Measurements from ENCODE around the gene UVRAG. TPM values are rescaled to one million over a fixed set of nuclear protein-coding genes. Genes with fewer than 3 reads are reported as not detected.

Gene UVRAG
- total and polyA plus RNA-seq, 2 of the 13 experiments (the other 11 are each of a cell fraction or from before 2014, with no cell fraction given) = 9.7 to 17.3 TPM

- TF ChIP-seq ZNF260 (CRISPR knock-in tag; IDR thresholded peaks at IDR 0.05; ENCODE audit: borderline replicate concordance, low read depth) (no peak), BRD4 (CRISPR knock-in tag; IDR thresholded peaks at IDR 0.05) (no peak), HOXA3 (CRISPR knock-in tag; IDR thresholded peaks at IDR 0.05) (no peak; the same call in 1 of the 2 replicates), CENPT (CRISPR knock-in tag; IDR thresholded peaks at IDR 0.05; ENCODE audit: low read depth) (no peak), ZSCAN20 (CRISPR knock-in tag; IDR thresholded peaks at IDR 0.05; ENCODE audit: borderline replicate concordance) (no peak), ZNF143 (CRISPR knock-in tag; IDR thresholded peaks at IDR 0.05) (no peak), NONO (IDR thresholded peaks at IDR 0.05) (no peak), NONO (CRISPR knock-in tag; conservative IDR thresholded peaks at IDR 0.05) (no peak), EED (CRISPR knock-in tag; IDR thresholded peaks at IDR 0.05) (no peak), PHF21A (CRISPR knock-in tag; IDR thresholded peaks at IDR 0.05) (peak; percentile 63), ZNF607 (CRISPR knock-in tag; IDR thresholded peaks at IDR 0.05; ENCODE audit: borderline replicate concordance) (no peak), ZNF563 (CRISPR knock-in tag; IDR thresholded peaks at IDR 0.05) (no peak), THYN1 (CRISPR knock-in tag; IDR thresholded peaks at IDR 0.05; ENCODE audit: borderline replicate concordance, low read depth) (no peak), PAX8 (CRISPR knock-in tag; IDR thresholded peaks at IDR 0.05; ENCODE audit: borderline replicate concordance) (no peak), TAF1 (CRISPR knock-in tag; IDR thresholded peaks at IDR 0.05) (no peak), HDAC1 (CRISPR knock-in tag; IDR thresholded peaks at IDR 0.05) (no peak), TFDP2 (CRISPR knock-in tag; IDR thresholded peaks at IDR 0.05) (no peak), JUNB (CRISPR knock-in tag; IDR thresholded peaks at IDR 0.05; ENCODE audit: borderline replicate concordance) (peak; percentile 89), ZNF614 (CRISPR knock-in tag; IDR thresholded peaks at IDR 0.05; ENCODE audit: borderline replicate concordance) (no peak), ZNF713 (CRISPR knock-in tag; IDR thresholded peaks at IDR 0.05) (no peak)
- TF ChIP-seq, protein P1, sequence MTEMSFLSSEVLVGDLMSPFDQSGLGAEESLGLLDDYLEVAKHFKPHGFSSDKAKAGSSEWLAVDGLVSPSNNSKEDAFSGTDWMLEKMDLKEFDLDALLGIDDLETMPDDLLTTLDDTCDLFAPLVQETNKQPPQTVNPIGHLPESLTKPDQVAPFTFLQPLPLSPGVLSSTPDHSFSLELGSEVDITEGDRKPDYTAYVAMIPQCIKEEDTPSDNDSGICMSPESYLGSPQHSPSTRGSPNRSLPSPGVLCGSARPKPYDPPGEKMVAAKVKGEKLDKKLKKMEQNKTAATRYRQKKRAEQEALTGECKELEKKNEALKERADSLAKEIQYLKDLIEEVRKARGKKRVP (CRISPR knock-in tag; IDR thresholded peaks at IDR 0.05) = no peak
- TF ChIP-seq, protein P2, sequence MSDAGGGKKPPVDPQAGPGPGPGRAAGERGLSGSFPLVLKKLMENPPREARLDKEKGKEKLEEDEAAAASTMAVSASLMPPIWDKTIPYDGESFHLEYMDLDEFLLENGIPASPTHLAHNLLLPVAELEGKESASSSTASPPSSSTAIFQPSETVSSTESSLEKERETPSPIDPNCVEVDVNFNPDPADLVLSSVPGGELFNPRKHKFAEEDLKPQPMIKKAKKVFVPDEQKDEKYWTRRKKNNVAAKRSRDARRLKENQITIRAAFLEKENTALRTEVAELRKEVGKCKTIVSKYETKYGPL (CRISPR knock-in tag; IDR thresholded peaks at IDR 0.05) = no peak
- TF ChIP-seq, protein P3, sequence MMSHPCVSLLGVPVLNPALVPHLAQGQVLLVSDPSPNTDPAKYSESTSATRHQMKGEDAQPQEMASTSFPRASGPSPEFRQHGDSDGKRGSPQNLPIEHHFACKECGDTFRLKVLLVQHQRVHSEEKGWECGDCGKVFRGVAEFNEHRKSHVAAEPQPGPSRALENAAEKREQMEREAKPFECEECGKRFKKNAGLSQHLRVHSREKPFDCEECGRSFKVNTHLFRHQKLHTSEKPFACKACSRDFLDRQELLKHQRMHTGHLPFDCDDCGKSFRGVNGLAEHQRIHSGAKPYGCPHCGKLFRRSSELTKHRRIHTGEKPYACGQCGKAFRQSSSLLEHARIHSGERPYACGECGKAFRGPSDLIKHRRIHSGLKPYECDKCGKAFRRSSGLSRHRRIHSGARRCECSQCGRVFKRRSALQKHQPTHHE (CRISPR knock-in tag; IDR thresholded peaks at IDR 0.05; ENCODE audit: borderline replicate concordance) = no peak
Measured at GRCh38 chr11:76148941-76149613, 334.1 kb downstream of the UVRAG start (continued).

All from HepG2 (cell line).